Inferior parietal cortex (tissue), 1 donor: ENCODE data around the gene CSNK2A3.
A peak's percentile ranks its signal among the peaks of the same experiment; 100 is the strongest.
"Not testable (repeated sequence)": the region's sequence is repeated elsewhere in the genome, so short reads cannot be mapped to it uniquely, and the experiment has no call there.

ENCODE experiments used
- DNase-seq: peaks from one replicate; pipeline ENCODE4 v3.0.0-alpha.2; 2016; ENCODE audit errors: extremely low spot score

Gene CSNK2A3

GRCh38 chr11:11352878-11353277 lies at the start of gene CSNK2A3:
CSNK2A3 (minus strand) TSS chr11:11353250; CDS start chr11:11353119, 131 bp downstream.
- DNase-seq, result not testable (repeated sequence)

DNA sequence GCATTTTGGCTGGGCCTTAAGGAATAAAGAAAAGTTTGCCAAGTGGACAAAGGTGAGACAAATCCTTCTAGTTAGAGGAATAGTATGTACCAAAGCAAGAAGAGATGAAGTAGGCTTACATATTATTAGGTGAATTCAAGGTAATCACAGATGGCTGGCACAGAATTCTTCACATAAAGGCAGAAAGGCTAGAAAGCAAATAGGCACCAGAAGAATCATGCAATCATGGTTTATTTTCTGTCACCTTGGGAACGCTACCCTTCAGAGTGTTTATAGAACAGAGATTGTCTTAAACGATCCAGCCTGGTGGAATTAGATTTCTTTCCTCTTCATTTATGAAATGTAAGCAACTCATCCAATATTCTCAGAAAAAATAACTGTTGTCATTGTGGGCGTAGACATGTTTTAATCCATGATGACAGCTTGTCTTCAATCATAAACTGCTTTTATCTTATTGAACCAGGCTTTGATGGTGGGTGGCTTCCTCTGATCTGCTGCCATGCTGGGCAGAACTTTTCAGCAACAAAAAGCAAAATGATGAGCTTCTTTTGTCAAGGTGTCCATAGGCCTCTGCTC lies 49.0 kb upstream of the CSNK2A3 start:
- DNase-seq, result no peak

GRCh38 chr11:11400635-11401232 lies 47.7 kb upstream of the CSNK2A3 start:
- DNase-seq, result no peak

GRCh38 chr11:11400121-11400520 lies 47.1 kb upstream of the CSNK2A3 start:
- no peak for DNase-seq

GRCh38 chr11:11397781-11398180 lies 44.7 kb upstream of the CSNK2A3 start:
- no peak for DNase-seq

DNA sequence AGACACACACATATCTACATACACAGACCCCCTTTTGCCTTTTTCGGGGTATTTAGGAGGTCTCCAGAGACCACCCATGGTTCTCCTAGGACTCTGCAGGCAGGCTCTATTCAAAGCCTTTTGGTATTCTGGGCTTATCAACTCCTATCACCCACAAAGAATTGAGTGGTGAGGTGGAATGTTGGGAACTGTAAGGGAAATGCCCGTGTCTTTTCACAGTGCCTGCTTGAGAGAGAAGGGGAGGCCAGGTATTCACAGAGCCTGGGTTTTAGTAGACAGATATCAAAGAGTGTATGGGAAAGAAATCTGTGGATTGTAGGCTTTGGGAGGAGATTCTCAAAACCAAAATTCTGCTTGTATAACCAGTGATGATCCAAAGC lies 44.0 kb upstream of the CSNK2A3 start:
- DNase-seq, result no peak

DNA sequence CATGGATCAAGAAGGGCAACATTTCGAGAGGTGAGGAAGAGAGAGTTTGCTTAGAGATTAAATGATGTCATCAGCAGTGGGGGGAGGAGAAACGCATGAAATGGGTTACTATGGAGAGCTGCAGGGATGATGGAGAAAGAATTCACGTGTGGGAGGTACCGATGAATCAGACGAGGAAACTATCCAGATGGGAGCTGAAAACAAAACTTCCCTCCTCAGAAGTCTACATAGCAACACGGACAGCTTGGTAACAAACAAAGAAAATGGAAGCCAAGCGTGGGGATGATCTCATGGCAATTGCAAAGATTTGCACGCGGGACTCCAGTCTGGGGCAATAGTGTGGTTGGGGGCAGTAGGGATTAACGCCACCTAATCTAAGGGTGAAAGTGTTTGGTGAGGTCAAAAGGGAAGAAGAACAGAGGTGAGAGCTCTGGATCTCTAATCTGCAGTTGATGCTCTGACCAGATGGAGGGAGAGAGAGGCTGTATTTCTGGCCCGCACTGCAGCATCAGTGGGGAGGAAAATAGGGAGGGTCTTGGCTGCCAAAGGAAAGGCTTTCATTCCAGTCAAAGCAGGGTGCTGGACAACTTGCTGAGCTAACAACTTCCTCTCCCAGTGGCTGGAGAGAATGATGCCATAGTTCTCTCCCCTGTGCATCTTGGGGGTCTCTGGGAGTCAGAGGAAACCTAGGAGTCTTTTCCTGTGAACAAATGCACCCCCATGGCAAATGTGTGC lies 43.4 kb upstream of the CSNK2A3 start:
- peak; percentile 70 for DNase-seq

DNA sequence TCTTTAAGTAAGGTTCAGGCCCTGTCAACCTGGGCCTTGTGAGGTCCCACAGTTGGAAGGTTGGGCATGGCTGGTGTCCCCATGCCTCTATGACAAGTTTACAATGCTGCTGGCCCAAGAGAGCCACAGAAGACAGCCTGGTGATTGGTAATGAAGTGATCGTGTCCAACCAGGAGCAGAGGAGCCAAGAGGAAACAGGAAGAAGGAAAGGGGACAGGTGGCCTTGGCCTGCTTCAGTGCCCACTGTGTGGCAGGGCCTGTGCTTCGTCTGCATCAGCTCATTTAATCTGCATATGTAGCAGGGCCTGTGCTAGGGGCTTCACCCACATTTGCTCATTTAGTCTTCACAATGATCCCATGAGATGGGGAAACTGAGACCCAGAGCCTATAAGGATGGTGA lies 42.1 kb upstream of the CSNK2A3 start:
- DNase-seq, result no peak

DNA sequence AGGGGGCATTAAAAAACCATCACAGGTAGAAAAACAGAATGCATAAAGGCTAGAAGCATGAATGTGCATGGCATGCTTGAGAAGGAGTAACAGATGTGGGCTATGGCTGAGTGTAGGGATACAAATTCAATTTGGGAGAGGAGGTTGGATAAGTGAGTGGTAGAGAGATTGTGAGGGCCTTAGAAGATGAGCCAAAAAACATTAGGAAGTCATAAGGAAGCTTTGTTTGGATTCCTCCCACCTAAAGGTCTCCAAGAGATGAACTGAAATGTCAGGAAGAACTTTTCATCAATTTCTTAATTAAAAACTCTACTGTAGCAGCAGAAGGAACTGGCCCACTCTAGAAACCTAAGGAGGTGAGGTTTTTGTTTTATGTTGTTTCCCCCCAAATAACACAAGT lies 41.2 kb upstream of the CSNK2A3 start:
- no peak for DNase-seq

GRCh38 chr11:11391796-11392463 lies 38.9 kb upstream of the CSNK2A3 start:
- DNase-seq, result no peak

DNA sequence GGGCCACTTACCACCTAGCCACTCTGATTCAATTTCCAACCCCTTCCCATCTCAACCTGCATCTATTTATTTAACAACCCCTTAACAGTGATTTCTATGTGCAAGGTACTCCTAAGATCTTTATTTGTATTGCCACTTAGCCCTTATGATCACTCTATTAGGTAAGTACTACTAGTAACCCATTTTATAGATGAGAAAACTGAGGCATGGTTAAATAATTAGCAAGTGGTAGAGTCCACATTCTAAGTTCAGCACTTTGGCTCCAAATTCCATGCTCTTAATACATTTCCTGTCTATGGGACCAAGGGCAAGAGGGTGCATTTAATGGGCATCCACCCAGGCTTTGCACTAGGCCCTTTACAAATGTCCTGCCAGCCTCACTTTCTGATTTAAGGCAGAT lies 38.1 kb upstream of the CSNK2A3 start:
- DNase-seq, result no peak

GRCh38 chr11:11390068-11390771 lies 37.2 kb upstream of the CSNK2A3 start:
- DNase-seq, result no peak

DNA sequence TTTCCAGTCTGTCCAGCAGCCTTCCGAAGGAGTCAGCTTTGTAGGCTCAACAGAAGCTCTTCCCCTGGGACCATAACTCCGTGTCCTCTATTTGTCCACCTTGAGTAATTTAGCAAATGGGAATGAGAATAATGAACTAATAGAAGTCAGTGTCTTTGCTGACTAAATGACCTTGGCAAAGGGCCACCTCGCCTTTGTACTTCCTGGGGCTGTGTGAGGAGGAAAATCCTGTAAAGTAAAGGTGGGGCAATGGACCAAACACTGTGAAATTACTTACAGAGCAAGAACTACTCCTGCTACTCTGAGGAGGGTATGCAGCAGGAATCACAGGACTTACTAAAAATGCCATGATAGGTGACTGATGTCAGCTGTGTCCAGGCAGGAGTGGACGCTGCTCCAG lies 36.2 kb upstream of the CSNK2A3 start:
- no peak for DNase-seq

DNA sequence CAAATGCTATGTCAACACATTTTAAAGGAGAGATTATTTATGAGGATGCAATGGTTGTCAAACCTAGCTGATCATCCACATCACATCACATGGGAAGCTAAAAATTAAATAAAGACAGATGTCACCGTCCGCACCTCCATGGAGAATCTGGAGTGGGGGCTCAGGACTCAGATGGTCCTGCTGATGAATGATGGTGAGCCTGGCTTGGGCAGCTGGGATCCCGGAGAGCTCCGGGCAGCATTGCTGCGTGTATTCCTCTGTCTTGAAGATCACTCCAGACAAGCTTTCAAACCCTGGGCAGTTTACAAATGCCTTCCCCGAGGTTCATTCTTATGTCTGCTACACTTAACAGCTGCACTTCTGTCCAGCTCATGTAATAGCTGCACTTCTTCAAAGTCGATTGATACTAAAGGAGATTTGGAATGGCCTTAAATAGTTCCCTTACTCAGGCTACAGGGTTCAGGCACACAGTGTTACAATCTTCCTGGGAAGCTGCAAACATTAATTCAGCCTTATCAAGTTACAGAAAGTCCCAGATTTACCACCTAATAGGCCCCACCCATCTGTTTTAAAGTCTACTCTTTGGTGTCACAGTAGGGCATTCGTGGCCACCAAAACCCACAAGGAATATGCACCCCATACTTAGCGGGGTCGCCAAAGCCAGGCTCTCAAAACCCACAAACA lies 34.7 kb upstream of the CSNK2A3 start:
- DNase-seq, result no peak

GRCh38 chr11:11387207-11387606 lies 34.2 kb upstream of the CSNK2A3 start:
- no peak for DNase-seq

DNA sequence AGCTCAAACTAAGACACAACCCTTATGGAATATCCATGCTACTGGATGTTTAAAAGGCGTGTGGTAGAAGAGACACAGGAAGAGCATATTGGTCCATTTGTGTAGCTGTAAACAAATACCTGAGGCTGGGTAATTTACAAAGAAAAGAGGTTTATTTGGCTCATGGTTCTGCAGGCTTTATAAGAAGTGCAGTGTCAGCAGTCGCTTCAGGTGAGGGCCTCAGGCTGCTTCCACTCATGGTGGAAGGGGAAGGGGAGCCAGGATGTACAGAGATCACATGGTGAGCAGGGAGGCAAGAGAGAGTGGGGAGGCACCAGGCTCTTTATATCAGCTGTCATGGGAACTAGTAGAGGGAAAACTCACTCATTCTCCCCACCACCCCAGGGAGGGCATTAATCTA lies 31.8 kb upstream of the CSNK2A3 start:
- no peak for DNase-seq

GRCh38 chr11:11383995-11384394 lies 30.9 kb upstream of the CSNK2A3 start:
- DNase-seq, result no peak

DNA sequence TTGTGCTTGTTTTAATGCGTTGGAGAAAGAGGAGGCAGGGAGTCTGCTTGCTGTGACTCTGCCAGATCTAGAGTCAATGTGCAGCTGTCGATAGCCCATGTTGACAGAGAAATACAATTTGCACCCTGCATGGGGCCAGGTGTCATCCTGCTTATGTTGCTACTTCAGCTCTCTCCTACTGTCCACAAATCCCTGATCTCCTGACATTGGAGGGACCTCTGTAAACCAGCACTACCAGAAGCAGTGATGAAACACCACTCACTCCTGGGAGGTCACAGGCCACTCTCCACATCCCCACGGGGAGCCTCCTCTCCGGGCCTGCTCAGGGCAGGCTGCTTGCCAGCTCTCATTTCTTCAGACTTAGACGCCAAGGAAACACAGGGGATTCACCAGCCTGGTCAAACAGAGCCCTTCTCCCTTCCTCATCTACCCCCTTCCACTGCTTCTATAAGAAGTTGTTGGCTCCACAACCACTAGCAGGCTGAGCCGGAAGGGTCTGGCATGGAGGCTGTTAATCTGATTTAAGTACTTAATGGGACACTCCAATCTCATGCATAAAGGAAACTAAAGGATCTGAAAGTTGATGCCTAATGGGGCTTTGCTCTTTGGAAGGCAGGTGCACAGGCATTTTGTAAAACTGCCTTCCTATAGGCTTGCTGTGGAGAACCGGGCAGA lies 29.9 kb upstream of the CSNK2A3 start:
- DNase-seq, result no peak

DNA sequence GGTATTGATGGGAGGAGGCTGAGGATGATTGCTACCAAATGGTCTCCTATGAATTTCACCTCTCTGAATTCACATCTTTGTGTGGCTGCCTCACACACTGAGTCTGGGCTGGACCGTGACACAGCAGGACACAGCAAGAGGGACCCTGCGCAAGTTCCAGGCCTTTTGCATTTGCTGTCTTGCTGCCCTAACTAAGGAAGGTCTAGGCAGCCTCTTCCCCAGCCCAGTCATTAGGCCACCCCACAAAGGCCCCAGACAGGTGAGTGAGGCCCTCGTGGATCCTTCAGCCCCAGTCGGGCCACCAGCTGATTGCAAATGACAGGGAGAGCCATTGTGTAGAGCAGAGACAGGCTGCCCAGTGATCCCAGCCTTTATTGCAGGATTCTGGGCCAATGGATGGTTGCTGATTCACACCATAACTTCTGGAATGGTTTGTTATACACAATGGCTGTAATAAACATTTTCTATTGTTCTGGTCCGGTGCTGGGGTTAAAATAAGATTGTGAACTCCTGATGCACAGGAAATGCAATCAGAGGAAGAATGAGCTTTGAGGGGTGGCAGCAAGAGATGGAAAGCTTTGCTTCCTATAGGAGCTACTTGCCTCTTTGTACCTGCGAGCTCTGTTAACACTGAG lies 28.5 kb upstream of the CSNK2A3 start:
- no peak for DNase-seq

DNA sequence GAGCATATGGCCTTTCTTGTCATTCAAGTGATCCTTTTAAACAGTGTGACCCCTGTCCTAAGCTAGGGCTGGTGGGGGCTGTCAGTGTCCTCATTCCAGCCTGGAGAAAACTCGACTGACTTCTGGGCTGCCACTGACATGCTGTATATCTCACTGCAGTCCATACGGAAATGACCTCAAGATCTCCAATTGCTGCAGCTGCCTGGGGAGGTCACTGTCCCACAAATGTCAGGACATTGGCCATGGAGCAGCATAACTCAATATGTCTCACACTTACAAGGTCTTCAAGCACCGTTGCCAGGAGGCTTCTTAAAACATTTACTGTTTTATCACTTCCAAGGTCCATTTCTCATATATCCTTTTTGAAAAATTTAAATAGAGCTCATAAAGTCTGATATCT lies 27.8 kb upstream of the CSNK2A3 start:
- DNase-seq, result no peak

GRCh38 chr11:11380340-11380739 lies 27.3 kb upstream of the CSNK2A3 start:
- no peak for DNase-seq
